Activated CD4-positive, alpha-beta T cell treated with anti-CD3 and anti-CD28 coated beads for 48 hours (primary cell): ENCODE data around the gene NELL1.

ENCODE experiments used
- DNase-seq: peaks from one replicate; pipeline ENCODE4 v3.0.0-alpha.2; 2020

The NELL1 gene

DNA sequence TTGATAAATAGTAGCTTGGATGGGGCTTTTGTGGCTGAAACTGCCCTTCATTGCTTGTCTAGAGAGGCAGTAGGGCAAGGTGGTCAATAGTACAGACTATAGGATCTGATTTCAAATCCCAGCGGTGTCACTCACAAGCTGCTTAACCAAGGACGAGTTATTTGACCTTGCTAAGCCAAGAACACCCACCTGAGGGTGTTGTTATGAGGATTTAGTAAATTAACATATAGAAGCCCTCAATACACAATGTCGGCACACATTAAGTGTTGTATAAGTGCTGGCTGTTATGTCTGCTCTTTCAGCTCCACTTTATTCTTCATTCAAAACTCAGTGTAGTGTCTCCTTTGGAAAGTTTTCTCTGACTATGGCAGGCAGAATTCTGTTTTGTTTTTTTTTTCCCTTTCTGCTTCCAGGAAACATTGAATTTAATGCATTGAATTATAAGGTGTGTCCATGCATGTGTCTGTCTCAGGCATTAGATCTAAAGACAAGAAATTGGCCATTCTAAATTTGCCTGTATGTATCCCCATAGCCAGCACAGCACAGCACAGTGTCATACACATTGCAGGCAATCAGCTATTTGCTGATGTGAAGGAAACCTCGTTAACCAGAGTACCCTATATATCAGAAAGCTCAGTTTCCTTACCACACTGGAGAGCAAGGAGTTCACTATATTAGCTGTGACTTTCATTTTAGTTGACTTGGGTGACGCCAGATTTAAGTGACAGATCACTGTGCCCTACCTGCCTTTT, 212.1 kb downstream of the NELL1 start:
- DNase-seq, result no peak

- no peak for DNase-seq
These were observed 217.8 kb downstream of the NELL1 start for GRCh38 chr11:20887137-20887536.

DNA sequence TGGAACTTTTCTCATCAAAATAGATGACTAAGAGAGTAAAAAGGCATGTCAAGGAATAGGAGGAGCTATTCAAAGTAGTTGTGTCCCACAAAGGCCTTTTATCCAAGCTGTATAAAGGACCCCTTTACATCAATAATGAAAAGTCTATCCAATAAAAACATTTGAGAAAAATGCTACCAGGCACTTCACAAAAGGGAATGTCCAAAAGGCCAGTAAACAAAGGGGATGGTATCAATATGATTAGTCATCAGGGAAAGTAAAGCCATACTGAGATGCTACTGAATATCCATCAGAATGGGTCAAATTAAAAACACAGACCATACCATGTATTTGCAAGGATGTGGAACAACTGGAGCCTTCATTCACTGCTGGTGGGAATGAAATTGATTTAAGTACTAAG, 224.9 kb downstream of the NELL1 start:
- DNase-seq, result no peak

DNA sequence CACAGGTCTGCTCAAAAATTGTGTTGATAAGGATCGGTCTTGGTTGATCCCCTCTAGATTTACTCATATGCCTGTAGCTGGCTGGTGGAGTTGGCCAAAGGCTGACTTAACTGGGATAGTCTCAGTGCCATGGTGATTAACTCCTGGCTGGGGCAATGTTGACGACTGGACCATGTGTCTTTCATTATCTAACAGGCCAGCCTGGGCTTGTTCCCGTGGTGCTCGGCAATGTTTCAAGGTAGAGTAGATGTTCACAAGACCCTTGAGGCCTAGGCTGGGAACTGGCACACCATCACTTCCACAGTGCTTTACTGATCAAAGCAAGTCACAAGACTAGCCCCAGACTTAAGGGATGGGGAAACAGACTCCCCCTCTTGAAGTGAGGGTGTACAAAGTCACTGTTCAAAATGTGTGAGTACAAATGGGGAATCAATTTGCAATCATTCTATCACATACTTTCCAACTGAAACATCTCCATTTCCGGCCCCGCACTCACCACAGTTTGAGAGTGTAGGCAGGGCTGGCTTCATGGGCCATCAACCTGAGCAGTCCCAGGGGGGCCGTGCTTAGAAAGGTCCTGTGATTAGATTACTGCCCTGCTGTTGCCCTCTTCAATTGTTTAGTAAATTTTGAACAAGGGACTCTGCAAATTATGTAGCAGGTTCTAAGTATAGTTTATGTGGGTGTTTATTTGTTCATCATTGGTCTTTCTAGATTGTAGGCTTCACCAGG, 240.8 kb downstream of the NELL1 start:
- no peak for DNase-seq

- no peak for DNase-seq
These were observed 241.3 kb downstream of the NELL1 start for GRCh38 chr11:20910733-20911132.

- DNase-seq, result no peak
These were observed 242.9 kb downstream of the NELL1 start for GRCh38 chr11:20912065-20912821.

DNA sequence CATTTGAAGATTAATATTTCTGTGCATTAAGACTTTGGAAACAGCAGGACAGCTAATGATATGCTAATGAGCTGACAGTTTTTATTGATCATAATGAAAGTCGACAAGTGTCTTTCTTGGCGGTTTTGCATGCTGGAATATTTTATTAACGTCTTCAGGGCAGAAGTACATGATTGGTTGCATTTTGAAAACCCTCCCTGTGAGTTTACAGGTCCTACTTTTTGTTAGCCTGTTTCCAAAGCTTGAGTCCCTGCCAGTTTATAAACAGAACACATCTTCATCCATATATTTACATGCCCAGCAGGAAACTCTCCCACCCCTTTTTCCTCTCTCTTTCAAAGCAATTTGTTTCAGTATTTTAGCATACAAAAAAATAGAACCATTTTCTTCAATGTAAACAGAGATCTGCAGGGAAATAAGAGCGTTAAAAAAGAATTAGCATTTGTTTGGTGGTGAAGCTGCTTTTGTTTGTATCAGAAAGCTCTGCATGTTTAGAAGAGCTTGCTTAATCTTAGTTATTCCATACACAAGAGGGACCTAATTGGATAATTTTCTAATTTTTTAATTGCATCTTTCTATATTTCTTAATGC, 243.6 kb downstream of the NELL1 start:
- no peak for DNase-seq

GRCh38 chr11:20917306-20917705, 247.9 kb downstream of the NELL1 start:
- DNase-seq, result no peak

DNA sequence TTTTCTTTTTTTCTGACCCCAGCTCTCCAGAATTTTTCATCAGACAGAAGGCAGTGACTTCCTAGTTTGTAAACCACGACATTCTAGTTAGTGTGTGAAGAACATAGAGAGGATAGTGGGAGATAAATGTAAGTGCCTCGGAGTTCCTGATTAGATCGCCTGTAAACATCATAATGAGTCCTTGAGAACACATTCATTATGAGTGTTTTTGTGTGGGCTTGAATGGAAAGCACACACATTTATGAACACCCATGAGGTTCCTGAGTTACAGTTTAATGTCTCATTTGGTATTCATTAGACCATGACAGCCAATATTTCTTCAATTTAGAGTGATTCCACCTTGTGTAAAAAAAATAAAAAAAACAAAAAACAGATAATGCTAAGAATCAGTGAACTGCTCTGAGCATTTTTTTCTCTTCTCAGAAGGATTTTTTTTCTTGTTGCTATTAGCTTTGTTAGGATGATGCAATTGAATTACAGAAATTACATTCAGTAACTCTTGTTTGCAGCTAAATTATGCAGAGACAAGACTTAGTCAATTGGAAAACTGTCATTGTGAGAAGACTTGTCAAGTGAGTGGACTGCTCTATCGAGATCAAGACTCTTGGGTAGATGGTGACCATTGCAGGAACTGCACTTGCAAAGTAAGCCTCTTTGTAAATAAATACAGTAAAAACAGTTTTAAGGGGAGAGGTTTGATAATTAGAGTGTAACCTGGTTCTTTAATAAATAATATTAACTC, 257.6 kb downstream of the NELL1 start:
- no peak for DNase-seq

DNA sequence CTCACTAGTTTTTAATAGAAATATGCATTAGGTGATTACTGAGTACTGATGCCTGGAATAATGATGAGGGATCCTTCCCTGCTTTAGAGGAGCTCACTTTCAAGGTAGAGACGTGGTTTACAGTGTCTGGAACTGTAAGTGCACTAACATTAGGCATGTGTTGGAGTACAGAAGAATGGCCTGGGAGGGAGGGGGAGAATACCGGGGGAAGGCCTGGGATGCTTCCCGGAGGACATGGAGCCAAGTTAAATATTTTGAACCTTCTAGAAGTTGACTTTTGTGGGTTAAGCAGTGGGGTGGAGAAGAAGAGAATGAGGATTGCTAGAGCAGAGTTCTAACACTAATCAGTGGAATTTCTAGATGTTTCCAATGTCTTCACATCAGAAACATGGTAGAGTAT, 261.6 kb downstream of the NELL1 start:
- DNase-seq, result no peak

DNA sequence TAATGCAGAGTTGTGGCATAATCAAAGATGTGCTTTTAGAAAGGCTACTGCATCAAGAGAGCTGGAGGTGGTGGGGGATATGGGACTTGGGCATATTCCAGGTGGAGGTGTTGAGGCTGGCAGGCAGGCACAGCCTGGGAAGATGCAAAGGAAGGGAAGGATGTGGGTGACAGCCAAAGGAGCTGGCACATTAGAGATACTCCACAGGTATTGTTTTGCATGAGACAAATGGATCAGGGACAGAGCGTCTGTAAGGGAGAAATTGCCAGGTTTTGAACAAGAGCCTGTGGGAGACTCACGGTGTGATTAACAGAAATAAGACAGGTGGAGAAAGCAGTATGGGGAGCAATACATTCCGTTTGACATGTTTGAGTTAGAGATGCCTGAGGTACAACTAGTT, 263.7 kb downstream of the NELL1 start:
- DNase-seq, result no peak

GRCh38 chr11:20933958-20934357, 264.6 kb downstream of the NELL1 start:
- DNase-seq, result no peak

GRCh38 chr11:20934516-20934915, 265.1 kb downstream of the NELL1 start:
- no peak for DNase-seq

DNA sequence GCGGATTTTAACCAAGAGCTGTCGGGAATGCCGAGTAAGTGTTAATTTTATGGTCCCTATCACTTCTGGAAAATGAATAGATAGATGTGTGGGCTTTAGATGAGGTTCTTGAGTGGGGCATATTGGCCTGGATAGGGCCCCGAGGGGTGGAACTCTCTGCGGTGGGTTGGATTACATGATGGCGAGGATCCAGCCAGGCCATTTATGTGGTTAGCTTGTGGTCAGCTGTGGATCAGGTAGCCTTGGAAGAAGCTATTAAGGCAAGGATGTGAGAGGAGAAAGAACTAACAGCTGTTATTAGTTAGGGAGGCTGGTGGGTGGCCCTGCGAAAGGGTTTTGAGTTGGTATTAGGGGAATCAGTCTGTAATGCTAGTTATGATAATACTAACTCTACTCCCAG, 268.4 kb downstream of the NELL1 start:
- DNase-seq, result no peak

DNA sequence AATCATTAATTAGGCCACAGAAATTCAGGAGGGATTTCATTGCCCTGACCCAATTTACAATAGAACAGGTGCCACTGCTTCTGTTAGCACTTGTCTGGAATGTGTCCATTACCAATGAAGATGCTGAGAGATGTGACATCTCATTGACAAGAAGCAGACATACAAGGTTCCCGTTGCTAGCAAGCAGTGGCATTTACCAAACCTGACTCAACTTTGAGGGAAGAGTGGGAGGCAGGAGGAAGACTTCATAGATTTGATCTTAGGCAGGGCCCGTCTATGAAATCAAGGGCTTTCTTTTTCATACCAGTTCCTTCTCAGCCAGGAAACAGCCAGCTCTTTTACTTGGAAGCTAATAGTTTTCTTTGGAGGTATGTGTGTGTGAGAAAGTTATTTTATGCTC, 280.2 kb downstream of the NELL1 start:
- no peak for DNase-seq

DNA sequence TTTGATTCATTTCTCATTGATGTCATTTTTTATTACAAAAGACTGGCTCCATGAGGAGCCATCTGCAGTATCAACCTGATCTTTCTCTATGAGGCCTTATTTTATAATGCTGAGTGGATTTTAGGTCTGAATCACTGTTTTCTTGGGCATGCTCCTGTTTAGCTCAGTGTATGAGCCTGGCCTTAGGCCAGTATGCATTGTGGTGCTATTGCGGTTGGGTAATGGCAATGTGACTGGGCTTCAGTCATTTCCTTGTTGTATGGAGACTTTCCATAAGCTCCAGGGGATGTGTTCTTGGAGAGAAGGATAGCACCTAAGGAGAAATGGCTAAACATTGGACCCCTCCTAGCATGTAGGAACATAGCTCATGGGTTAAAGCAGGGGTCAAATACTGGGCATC, 293.2 kb downstream of the NELL1 start:
- DNase-seq, result no peak

DNA sequence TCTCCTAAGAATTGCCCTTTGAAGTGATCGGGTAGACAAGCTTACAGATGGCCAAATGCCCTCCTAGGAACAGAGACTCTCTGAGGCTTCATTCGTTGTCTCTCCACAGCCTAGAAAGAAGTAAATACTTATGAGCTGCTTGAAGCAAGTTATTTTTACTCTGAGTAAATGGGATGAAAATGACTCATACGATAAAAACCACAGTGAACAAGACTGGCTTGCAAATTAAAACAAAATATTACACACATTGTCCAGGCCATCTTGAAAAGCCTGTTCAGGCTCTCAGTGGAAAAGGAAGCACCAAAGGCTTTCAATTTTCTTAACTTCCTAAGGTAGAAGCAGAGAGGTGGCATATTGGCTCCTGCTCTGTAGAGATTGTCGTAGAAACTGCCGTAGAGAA, 294.2 kb downstream of the NELL1 start:
- no peak for DNase-seq

- no peak for DNase-seq
These were observed 295.6 kb downstream of the NELL1 start for GRCh38 chr11:20964985-20965384.

DNA sequence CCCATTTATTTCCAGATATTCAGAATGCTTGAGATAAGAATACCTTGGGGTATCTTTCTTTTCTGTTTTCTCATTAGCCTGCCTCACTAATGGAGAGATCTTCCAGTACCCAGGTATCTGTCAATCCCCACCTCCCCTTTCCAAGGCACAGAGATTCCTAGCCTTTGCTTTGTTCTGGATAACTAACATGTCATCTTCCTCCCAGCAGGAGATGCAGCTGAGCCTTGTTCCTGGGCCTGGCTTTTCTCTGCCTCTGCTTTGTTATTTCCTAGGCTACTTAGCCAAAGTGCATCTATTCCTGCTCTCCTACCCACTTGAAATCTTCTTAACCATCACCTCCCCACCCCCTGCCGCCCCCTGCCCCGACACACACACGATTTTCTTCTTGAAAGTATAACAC, 297.1 kb downstream of the NELL1 start:
- no peak for DNase-seq

GRCh38 chr11:20973940-20974559, 304.7 kb downstream of the NELL1 start:
- no peak for DNase-seq

- no peak for DNase-seq
These were observed 311.4 kb downstream of the NELL1 start for GRCh38 chr11:20980736-20981135.

- no peak for DNase-seq
These were observed 321.1 kb downstream of the NELL1 start for GRCh38 chr11:20990447-20990846.
